NB4 (cell line): ENCODE measurements around the gene HNRNPUL1.
"Not testable (repeated sequence)": the region's sequence is repeated elsewhere in the genome, so short reads cannot be mapped to it uniquely, and the experiment has no call there.

ENCODE experiments used
- DNase-seq: peaks from one replicate; pipeline ENCODE4 v3.0.0; 2010; ENCODE audit warnings: low read depth
- H3K4me3 ChIP-seq: one replicate; pipeline ENCODE4 v1.5.1; 2011; ENCODE audit warnings: mild to moderate bottlenecking, low read depth, low read length, moderate library complexity
- MYC ChIP-seq: IDR thresholded peaks from 2 replicates; pipeline ENCODE4 v1.6.1; 2011; ENCODE audit warnings: low read depth, low read length
- POLR2A ChIP-seq: IDR thresholded peaks from 2 replicates; pipeline ENCODE4 v1.6.1; 2011; ENCODE audit warnings: mild to moderate bottlenecking; ENCODE audit not compliant: insufficient read length; ENCODE audit errors: extremely low read depth
- TF ChIP-seq, protein P1 (sequence below): IDR thresholded peaks from 2 replicates; pipeline ENCODE4 v1.6.1; 2011; ENCODE audit warnings: low read depth, low read length
- TF ChIP-seq, protein P2 (sequence below): IDR thresholded peaks from one replicate; pipeline ENCODE4 v1.5.1; 2012; ENCODE audit warnings: low read depth, low read length

HNRNPUL1 gene

DNA sequence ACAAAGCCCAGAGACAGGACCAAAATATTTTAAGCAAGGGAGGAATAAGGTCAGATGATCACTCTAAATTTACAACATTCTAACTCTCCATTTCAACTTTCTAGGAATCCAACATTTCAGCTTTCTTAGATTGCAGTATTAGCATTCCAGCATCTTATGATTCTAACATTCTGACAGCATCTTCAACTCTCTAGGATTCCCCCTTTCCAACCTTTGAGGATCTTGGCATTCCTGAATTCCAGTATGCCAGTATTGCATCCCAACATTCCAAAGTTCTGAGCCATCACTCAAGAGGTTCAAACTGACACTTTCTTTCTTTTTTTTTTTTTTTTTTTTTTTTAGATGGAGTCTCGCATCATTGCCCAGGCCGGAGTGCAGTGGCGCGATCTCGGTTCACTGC is 75.8 kb downstream of the HNRNPUL1 start:
- TF ChIP-seq POLR2A: no peak
- TF ChIP-seq MYC: no peak
- TF ChIP-seq, protein P1, sequence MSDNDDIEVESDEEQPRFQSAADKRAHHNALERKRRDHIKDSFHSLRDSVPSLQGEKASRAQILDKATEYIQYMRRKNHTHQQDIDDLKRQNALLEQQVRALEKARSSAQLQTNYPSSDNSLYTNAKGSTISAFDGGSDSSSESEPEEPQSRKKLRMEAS: no peak
- TF ChIP-seq, protein P2, sequence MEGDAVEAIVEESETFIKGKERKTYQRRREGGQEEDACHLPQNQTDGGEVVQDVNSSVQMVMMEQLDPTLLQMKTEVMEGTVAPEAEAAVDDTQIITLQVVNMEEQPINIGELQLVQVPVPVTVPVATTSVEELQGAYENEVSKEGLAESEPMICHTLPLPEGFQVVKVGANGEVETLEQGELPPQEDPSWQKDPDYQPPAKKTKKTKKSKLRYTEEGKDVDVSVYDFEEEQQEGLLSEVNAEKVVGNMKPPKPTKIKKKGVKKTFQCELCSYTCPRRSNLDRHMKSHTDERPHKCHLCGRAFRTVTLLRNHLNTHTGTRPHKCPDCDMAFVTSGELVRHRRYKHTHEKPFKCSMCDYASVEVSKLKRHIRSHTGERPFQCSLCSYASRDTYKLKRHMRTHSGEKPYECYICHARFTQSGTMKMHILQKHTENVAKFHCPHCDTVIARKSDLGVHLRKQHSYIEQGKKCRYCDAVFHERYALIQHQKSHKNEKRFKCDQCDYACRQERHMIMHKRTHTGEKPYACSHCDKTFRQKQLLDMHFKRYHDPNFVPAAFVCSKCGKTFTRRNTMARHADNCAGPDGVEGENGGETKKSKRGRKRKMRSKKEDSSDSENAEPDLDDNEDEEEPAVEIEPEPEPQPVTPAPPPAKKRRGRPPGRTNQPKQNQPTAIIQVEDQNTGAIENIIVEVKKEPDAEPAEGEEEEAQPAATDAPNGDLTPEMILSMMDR: no peak
- DNase-seq: no peak
- no peak overlapping the region for H3K4me3 ChIP-seq

DNA sequence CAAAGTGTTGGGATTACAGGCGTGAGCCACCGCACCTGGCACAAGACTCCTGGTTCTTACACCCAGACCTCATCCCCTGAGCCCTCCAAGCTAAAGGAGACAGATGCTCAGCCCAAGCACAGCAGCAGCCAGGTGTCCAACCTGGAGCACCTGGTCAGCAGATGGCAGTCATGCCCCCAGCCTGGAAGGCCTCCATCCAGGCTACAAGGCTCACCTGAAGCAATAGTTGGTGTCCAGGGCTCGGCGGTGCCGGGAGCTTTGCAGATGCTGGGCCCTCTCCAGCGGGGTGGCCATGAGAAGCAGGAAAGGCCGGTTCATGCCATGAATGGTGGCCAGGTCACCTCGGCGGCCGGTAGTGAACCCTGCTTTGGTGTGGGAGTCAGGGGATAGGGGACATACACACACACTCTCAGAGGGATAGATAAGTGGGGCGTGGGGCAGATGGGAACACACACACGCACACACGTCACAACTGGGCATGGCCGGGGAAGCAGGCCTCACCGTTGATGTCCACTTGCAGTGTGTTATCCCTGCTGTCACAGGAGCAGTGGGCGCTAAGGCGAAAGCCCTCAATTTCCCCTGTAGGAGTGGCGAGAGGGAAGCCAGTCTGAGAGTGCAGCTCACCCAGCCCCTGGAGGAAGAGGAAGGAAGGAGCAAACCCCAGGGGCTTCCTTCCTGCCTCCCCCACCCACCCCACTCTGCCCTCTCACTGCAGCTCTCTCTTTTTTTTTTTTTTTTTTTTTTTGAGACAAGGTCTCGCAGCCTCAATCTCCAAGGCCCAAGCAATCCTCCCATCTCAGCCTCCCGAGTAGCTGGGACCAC is 77.7 kb downstream of the HNRNPUL1 start:
- no peak for DNase-seq

DNA sequence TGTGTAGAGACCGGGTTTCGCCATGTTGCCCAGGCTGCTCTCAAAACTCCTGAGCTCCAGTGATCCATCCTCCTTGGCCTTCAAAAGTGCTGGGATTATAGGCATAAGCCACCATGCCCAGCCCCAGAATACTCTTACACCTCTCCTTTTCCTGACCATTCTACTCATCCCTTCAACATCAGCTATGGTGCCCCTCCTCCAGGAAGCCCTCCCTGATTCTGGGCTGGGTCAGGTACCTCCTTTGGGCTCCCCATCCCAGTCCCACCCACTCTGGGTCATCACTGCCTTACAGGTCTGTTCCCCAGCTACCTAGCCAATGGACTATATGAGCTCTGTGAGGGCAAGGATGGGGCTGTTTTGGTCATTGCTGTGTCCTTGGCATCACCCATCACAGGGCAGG is 80.0 kb downstream of the HNRNPUL1 start:
- H3K4me3 ChIP-seq: no peak overlapping the region
- TF ChIP-seq, protein P2: no peak
- TF ChIP-seq, protein P1: no peak
- no peak for TF ChIP-seq MYC
- no peak for TF ChIP-seq POLR2A
- no peak for DNase-seq

More for the DNA sequence above, 77.7 kb downstream of the HNRNPUL1 start:
- H3K4me3 ChIP-seq: no peak overlapping the region
- TF ChIP-seq POLR2A (no peak), MYC (no peak)
- TF ChIP-seq, protein P1: no peak

DNA sequence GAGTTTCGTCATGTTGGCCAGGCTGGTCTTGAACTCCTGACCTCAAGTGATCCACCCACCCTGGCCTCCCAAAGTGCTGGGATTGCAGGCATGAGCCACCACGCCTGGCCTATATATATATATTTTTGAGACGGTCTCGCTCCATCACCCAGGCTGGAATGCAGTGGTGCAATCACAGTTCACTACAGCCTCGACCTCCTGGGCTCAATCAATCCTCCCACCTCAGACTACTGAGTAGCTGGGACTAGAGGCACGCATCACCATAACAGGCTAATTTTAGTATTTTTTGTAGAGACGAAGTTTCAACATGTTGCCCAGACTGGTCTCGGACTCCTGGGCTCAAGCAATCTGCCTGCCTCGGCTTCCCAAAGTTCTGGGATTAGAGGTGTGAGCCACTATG is 82.7 kb downstream of the HNRNPUL1 start:
- H3K4me3 ChIP-seq, DNase-seq: not testable (repeated sequence)

DNA sequence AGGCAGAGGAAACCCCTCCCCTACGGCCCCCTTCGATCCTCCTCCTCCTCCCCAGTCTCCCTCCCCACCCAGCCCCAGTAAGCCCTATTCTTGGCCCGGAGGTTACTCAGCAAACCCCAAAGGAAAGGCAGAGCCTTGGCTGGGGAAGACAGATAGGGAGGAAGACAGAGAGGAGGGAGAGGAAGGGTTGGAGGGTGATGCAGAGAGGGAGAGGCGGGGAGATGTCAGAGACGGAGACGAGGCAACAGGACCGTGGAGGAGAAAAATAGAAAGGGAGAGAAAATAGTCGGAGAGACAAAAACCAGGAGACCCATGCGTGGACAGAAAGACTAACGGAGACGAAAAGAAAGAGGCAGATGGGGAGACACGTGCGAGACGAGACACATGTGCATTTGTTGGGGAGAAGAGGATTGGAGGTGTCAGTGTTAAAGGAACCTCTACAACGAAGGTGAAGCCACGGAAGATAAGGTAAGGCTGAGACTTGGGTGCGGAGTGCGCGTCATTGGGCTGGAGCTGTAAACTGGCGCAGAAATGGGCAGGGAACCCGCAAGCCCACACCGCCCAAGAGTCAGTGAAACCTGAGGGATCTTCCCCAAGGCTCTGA is 86.7 kb downstream of the HNRNPUL1 start:
- TF ChIP-seq, protein P2: no peak
- TF ChIP-seq, protein P1: no peak
- TF ChIP-seq MYC (no peak), POLR2A (no peak)
- no peak for DNase-seq
- peak overlapping the region; percentile 79 for H3K4me3 ChIP-seq

DNA sequence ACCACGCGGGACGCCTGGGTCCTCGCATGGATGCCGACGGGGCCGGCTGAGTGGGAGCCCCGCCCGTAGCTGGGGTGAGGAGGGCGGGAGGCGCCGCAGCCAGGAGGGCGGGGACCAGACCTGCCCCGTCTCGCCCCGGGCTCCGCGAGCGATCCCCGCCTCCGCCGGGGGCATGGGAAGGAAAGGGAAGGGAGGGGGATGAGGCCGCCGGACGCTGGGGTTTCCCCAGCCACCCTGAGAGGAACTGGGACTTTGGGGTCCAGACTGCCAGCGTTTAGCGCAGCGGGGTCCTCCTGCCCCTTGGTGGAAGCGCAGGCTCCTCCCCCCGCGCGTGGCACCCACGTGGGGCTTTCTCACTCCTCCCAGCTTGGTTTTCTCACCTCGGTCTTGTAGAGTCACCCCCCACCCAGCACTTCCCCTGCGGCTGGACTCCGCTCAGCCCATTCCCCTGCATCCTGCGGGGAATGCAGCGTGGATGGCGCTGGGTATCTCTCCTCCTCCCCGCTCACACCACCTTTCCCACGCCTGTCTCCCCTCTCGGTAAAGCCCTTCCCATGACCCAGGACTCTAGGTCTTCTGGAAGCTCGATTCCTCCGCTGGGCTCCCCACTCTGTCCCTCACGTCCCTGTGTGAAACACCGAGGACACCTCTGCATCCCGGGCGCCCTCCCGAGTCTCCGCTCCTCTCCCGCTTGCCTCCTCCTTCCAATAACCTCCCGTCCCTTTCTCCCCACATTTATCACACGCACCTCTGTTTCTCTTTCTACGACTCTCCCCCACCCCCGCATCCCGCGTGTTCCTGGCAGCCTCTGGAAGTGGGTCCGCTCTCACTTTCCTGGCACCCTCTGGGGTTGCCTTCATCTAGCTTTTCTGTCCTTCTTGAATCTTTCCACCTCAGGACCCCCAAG is 87.4 kb downstream of the HNRNPUL1 start:
- TF ChIP-seq, protein P2: no peak
- TF ChIP-seq, protein P1: peak; percentile 63; the same call in 1 of the 2 replicates
- H3K4me3 ChIP-seq: peak overlapping the region; percentile 79
- peak; percentile 62 for DNase-seq
